Measurements from ENCODE around the gene CHEK1.

Gene CHEK1

GRCh38 chr11:125626288-125626950 lies 1.5 kb downstream of the CHEK1 start:
- peak; percentile 56 for DNase-seq

- DNase-seq, result no peak
Measured at GRCh38 chr11:125627236-125627910, 2.4 kb downstream of the CHEK1 start.

DNA sequence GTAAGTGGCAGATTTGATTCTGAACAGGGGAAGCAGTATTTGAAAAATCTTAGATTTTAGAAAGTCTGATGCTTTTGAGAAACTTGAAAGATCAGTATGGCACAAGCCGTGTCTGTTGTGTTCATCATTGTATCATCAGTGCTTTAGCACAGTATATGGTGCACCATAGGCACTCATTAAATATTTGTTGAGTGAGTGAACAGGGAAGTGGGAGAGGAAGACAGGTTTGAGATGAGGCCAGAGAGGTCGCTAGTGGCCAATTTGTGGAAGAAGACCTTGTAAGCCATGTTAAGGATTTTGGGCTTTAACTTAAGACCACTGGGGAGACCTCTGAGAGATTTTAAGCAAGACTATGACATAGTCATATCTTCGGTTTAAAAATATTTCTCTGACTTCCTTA lies 12.9 kb downstream of the CHEK1 start:
- no peak for DNase-seq

GRCh38 chr11:125638315-125638714 lies 13.4 kb downstream of the CHEK1 start:
- no peak for DNase-seq

DNA sequence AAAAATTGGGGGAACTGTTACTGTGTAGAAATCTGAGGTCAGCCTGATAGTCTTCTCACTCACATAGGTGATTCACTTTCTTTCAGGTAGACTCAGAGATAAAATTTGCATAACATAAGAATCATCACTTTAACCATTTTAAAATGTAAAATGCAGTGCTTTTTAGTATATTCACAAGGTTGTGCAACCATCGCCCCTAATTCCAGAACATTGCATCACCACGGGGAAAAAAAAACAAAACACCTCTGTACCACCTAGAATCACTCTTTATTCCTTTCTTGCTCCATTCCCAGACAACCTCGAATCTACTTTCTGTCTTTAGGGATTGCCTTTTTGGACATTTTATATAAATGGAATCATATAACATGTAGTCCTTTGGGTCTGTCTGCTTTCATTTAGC lies 20.9 kb downstream of the CHEK1 start:
- DNase-seq, result no peak

GRCh38 chr11:125649465-125650166 lies 24.7 kb downstream of the CHEK1 start:
- peak; percentile 29 for DNase-seq

- DNase-seq, result no peak
Measured at GRCh38 chr11:125662689-125663088, 37.7 kb downstream of the CHEK1 start.

DNA sequence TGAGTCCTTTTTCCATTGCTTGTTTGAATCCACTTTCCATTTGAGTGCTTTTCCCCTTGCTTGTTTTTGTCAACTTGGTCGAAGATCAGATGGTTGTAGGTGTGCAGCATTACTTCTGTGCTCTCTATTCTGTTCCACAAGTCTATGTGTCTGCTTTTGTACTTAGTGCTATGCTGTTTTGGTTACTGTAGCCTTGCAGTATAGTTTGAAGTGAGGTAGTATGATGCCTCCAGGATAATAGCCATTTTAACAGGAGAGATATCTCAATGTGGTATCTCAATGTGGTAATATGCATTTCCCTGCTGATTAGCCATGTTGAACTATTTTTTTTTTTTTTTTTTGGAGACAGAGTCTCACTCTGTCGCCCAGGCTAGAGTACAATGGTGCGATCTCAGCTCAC lies 38.9 kb downstream of the CHEK1 start:
- no peak for DNase-seq

DNA sequence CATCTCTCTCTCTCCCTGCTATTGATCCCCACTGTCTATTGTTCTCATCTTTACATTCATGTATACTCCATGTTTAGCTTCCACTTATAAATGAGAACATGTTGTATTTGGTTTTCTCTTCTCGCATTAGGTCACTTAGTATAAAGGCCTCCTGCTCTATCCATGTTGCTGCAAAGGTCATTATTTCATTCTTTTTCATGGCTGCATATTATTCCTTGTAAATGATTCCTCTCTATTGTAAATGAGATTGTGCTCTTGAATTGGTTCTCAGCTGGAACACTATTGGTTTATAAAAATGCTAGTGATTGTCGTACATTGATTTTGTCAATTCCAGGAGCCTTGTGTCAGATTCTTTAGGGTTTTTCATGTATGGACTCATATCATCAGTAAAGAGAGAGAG lies 42.2 kb downstream of the CHEK1 start:
- no peak for DNase-seq

DNA sequence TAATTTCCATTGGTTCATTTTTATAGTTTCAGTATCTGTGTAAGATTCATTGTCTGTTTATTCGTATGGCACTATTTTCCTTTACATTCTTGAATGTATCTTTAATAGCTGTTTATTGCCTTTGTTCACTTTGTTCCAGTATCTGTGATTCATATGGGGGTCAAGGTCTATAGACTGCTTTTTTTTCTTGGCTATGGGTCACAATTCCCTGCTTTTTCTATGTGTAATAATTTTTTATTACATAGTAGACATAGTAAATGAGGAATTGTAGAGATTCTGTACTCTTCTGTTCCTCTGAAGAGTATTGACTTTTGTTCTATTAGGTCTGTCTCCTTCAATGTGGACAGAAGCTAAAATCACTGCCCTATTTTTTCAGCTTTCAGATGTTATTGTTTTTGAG lies 45.2 kb downstream of the CHEK1 start:
- DNase-seq, result no peak

GRCh38 chr11:125671561-125671960 lies 46.6 kb downstream of the CHEK1 start:
- no peak for DNase-seq

- no peak for DNase-seq
Measured at GRCh38 chr11:125674210-125674609, 49.2 kb downstream of the CHEK1 start.

DNA sequence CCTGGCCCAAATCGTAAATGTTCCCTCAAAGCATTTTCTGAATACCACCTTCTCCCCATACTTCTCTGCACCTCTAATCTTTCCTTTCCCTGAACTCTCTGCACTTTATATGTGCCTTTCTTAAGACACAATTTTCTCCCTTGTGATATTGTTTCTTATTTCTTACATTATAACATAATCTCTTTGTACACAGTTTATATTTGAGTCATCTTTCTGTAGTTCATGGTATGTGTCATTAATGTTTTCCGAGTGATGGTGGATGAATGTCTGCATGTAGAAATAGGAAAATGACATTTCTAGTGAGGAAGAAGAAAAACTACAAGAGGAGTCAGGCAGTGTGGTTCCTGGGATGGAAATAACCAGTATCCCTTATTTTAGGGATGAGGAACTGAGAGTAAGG lies 50.2 kb downstream of the CHEK1 start:
- DNase-seq, result no peak

DNA sequence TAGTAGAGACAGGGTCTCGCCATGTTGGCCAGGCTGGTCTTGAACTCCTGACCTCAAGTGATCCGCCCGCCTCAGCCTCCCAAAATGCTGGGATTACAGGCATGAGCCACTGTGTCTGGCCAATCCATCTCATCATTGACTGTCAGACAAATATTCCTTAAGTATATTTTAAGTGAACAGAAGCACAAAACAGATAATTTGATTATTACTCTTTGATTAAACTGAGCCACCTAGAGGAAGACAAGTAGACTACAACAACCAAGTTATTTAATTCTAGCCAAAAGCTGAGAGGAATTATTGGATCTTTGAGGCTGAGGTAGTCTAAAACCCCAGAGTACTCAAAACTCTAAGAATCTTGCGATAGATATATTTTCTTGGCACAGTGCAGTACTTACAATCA lies 54.4 kb downstream of the CHEK1 start:
- peak; percentile 5 for DNase-seq

- no peak for DNase-seq
Measured at GRCh38 chr11:125679837-125680236, 54.9 kb downstream of the CHEK1 start.

DNA sequence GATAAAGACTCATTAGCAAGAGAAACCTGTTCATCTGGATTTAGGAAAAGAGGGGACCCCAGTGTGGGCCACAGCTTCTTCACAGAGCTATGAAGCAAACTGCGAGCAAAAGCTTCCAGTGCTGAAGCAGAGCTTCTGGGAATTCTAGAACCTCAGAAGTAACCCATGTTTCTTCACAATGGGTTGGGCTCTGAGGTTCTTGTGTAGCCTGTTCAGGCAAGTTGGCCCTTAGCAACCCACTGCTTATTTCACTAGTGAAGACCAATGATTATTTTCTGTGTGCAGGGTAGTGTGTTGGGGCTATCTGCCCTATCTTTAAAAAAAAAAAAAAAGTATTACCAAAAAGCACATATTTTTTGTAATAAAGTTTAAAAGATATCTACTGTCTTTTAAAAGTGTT lies 55.8 kb downstream of the CHEK1 start, which contains the start of gene ACRV1:
Gene ACRV1, minus strand, starts transcription at position 101 of the 400 bp plus-strand sequence. Its CDS starts 67 bp downstream, at position 34.
- DNase-seq, result no peak

- DNase-seq, result no peak
Measured at GRCh38 chr11:125685228-125685627, 60.3 kb downstream of the CHEK1 start.

DNA sequence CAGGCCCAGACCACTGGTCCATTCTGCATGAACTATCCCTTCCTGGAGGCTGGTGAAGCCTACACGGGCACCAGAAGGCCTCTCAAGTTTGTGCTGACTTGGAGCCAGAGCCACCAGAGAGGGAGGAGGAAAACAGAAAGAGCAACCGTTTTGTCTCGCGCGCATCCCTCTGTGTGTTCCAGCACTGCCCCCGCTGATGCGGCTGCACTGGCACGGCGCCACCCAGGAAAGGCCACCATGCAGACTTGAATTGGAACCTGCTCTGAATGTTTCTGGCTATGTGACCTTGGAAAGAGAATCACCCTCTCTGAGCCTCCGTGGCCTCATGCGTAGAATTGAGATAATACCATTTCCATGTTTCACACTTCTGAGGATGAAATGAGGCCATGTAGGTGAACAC lies 63.1 kb downstream of the CHEK1 start:
- no peak for DNase-seq

GRCh38 chr11:125688632-125689031 lies 63.7 kb downstream of the CHEK1 start:
- no peak for DNase-seq

GRCh38 chr11:125689274-125689859 lies 64.4 kb downstream of the CHEK1 start:
- DNase-seq, result no peak

- DNase-seq, result no peak
Measured at GRCh38 chr11:125690006-125690405, 65.0 kb downstream of the CHEK1 start.

DNA sequence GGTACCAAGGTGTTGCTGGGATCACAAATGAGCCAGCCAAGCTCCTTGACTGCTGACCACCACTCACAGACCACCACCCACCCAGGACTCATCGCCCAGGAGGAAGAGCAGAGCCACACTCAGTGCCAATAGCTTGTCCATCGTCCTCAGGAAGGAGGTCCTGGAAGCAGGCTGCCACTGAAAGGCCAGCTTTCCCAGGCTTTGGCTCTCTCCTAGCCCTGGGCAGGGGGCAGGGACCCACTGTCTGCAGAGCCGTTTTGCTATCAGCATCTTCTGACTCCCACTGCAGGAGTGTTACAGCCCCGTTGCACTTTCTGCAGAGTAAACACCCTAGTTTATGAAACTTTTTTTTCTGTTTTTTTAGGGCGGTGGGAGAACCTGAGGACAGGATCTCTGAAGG lies 67.9 kb downstream of the CHEK1 start:
- DNase-seq, result no peak

GRCh38 chr11:125694951-125695350 lies 70.0 kb downstream of the CHEK1 start:
- no peak for DNase-seq

Measured in CD4-positive, alpha-beta T cell treated with Interleukin-17A for 1 hour (primary cell).